ENCODE results near the gene SMC1A.
"Not testable (repeated sequence)": the region's sequence is repeated elsewhere in the genome, so short reads cannot be mapped to it uniquely, and the experiment has no call there.

Gene SMC1A

DNA sequence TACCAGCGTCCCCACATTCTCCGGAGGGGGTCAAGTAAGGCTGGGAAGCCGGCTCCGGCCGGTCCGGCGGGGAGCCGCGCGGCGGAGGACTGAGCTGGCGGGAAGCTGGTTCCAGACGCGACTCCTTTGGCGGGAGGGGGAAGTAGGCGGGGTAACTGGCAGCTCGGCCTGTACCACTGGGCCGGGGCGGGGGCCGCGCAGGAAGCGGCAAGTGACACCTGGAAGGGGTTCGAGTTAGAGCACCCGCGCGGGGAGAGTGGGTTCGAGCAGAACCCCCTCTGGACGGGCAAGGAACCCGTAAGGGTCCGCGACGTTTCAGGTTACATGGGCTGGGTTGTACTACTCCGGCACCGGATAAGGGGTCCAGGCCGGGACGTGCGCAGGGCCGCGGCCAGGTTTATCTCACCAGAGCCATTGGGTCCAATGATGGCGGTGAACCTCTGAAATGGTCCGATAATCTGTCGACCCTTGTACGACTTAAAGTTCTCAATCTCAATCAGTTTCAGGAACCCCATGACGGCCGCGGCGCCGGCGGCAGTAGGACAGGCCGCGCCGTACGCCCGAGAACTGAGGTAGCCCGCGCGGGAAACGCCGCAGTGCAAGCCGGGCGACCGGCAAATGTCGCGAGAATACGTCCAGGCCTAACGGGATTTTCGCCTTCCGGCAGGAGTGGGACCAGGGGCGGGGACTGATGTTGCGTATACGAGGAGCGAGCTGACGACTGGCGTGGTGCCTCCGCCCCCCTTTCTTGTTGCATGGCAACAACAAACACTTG lies at the start of gene SMC1A:
Gene SMC1A, minus strand, starts transcription at position 569 of the 775 bp plus-strand sequence. Its CDS starts 54 bp downstream, at position 515.
- peak; percentile 64 to 95 (median 82) for DNase-seq

- DNase-seq, result no peak
These were observed 48.9 kb upstream of the SMC1A start for GRCh38 chrX:53471346-53471745.

- DNase-seq, result not testable (repeated sequence)
These were observed 46.2 kb upstream of the SMC1A start for GRCh38 chrX:53468659-53469058.

DNA sequence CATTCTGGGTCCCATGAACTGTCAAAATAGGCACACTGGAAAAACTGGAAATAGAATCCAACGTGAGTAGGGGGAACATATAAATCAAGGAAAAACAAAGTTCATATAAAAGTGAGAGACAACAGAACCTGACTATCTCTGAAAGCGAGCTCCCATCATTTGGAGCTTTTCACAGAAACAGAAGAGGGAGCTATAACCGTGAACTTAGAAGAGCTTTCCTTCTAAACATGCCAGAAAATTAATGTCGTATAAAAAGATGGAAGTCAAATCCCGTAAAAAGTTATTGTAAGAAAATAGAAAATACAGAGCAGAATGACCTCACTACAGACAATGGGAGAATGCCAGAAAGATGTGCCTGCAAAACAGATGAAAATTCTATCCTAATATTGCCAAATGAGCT lies 35.6 kb upstream of the SMC1A start:
- no peak for DNase-seq

GRCh38 chrX:53456254-53456653 lies 33.8 kb upstream of the SMC1A start:
- DNase-seq, result no peak

- no peak for DNase-seq
These were observed 30.4 kb upstream of the SMC1A start for GRCh38 chrX:53452812-53453211.

- DNase-seq, result no peak
These were observed 27.2 kb upstream of the SMC1A start for GRCh38 chrX:53449632-53450031.

- no peak for DNase-seq
These were observed 25.0 kb upstream of the SMC1A start for GRCh38 chrX:53447441-53447840.

DNA sequence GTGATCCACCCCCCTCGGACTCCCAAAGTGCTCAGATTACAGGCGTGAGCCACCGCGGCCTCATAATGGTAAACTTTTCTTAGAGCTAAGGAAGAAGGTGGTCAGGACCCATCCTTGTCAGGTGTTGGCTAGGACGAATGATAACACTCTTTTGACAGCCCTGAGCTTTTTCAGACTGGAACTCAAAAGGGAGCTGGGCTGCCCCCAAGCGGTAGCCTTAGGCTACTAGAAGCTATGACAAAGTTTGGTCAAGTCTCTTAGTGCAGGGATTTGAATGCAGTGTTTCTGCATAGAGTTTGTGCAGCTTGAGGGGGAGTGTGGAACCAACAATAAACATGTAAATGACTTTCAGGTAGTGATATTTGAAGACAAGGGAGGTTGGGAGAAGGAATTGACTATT lies 23.5 kb upstream of the SMC1A start:
- DNase-seq, result peak in 2 of 4 experiments; percentile 2 to 40

DNA sequence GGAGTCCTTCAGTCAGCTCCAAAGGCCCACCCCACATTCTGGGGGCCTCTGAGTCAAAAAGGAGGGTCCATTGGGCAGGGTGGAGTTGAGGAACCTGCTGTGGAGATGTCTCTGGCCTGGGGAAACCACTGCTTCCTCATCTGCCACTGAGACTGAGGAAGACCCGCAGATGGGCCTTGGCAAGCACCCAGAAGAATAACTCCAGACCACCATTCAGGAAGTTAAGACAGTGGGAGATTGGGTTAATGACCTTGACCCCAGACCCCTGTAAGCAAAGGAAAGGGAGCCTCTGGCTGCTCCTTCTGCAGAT lies 19.8 kb upstream of the SMC1A start:
- no peak for DNase-seq

DNA sequence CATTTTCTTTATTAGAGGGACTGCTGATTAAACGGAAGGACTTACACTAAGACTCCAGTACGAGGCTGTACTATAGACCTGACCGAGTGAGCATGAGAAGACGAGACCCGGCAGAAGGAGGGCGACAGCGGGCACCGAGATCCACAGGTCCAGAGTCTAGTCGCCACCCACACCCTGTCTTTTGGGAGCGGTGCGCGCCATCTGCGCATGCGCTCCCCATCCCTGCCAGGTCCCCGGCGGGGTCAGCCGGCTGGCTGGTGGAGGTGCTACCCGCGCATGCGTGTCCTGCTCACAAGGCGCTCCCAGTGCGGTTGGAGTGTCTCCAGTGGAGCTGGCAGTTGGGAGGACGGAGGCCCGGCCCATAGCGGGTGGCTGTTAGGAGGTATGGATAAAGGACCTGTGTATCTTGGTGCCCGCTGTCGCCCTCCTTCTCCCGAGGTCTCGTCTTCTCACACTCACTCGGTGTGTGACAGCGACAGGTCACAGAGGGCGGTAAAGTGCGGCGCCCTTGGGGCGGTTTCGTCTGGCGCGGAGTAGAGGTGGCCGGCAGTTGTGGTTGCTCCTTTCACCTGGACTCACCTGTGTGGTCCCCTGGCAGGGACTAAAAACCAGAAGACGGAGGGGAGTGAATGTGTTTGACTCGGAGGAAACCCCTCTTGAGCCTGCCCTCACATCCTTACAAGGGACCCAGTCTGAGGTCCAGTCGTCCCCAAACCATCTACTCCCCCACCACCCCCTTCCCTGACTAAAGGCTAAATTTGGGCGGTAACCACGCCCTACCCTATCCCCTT lies 19.3 kb upstream of the SMC1A start:
- DNase-seq, result peak; percentile 16 to 54 (median 30)

DNA sequence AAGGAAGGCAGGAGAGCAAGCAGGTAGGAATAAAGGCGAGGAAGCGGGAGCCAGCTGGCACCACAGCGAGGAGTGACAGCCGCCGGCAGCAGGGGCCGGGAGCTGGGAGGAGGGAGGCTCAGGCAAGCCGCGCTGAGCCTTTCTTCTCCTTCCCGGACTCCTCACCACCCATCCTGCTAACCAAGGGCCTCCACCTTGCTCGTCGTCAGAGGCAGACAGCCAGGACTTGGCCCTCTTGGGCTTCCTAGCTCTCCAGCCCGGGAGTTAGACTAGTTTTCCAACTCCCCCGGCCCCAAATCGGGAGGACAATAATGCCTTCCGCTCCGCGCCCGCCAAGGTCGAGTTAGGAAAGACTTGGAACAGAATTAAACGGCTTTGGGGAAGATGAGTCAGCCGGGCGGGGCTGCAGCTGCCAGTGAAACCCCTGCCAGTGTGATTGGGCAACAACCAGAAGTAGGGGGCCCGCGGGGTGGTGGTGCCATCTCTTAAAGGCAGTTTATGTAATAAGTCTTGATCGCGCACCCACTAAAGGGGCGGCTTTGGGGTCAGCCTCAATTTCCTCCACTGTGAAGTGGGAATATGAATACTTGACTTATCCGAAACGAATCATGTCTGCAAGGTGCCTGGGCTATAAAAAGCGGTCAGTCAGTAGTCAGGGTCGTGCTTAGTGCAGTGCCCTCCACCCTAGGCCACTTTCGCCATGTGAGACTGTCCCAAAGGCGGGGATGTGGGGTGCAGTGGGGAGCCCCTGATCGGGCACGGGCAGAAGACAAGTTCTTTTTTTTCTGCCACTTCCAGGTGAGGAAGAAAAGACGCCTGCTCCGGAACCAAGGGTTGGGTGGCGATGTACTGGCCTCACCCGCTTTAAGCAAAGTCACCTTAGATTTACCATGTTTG lies 18.4 kb upstream of the SMC1A start:
- DNase-seq, result no peak

DNA sequence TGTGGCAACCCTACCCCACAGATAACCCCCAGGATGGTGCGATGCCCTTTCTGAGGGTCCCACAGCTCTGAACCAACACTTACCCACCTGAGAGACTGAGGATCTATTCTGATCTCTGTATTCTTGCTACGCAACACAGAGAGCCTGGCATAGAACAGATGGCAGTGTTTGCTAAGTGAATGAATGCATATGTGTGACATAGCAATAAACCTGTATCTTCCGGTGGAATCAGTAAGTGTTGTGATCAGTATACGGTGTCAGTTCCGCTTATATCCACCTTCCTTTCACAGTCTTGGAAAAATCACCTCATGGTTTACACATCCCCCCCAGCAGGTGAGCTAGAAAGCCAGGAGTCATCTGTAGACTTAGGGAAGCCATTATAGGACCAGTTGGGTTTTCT lies 17.6 kb upstream of the SMC1A start:
- DNase-seq, result no peak

DNA sequence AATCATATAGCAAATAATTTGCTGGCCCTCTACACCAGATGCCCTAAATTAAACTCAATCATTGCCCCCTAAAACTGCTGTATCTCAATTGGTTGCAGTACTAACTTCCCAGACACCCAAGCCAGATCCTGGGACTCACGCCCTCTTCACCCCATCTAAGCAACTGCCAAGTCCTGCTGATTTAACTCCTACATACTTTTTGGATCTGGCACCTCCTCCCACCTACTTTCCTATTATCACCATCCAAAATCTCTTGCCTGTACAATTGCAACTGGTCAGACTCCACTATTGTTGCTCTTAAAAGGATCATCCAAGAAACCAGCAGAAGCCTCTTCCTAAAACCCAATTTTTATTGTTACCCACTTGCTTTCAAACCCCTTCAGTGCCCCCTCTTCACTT lies 16.4 kb upstream of the SMC1A start:
- DNase-seq, result no peak

GRCh38 chrX:53438174-53438831 lies 15.8 kb upstream of the SMC1A start:
- DNase-seq, result no peak

- DNase-seq, result no peak
These were observed 14.8 kb upstream of the SMC1A start for GRCh38 chrX:53437206-53437605.

GRCh38 chrX:53435997-53436396 lies 13.5 kb upstream of the SMC1A start:
- peak in 3 of 4 experiments; percentile 22 to 45 (median 32) for DNase-seq

DNA sequence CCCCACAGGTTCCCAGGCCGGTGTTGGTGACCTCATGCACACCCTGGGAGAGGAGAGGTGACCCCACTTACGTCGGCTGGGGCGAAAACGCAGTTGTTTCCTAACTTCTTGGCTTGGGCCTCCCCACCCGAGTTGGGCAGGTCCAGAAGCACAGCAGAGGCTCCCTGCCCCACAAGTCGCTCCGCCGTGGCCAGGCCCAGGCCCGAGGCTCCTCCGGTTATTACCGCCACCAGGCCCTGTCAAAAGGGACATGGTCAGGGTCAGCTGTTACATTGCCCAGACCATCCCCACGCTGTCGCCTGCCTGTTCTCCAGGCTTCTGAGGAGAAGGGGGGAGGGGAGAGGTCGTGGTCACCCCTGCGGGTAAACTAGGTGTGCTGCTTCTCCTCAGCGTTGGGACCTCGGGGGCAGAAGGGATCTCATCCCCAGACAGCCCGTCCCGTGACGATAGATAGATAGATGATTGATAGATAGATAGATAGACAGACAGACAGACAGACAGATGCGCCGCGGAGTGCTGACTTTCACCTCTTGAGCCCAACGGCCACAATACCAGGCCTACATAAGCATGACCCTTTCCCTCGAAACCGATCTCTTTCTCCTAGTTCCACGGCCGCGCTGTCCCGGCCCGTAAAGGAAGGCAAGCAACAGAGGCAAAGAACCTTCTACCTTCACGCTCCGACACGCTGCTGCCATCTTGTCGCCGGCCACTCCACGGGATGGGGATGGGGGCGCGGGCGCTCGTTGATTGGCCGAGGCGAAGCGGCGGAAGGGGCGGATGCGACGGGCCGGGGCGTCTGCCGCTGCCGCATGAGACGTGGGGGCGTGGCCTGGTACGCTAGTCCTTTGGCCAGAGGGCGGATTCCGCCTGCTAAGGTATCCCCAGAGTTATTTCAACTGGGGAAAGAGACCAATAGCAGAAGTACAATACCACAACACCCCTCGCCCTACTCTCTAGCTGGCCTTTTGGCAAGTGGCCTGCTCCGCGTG lies 11.5 kb upstream of the SMC1A start, which contains the start of gene HSD17B10:
Gene HSD17B10, minus strand, starts transcription at position 720 of the 989 bp plus-strand sequence. Its CDS starts 25 bp downstream, at position 695.
- DNase-seq, result peak; percentile 53 to 80 (median 66)

DNA sequence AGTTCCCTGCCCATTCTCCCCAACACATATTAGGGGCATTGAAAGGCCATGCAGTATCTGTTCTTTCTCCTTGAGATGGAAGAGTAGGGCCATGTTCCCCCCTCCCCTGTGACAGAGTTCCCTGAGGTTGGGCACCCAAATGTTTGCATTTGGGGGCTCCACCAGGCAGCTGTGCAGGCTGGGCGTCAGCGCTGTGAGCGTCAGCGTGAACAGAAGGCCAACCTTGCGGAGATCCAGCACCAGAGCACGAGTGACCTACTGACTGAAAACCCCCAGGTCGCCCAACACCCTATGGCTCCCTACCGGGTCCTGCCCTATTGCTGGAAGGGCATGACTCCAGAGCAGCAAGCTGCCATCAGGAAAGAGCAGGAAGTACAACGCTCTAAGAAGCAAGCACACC lies 7.8 kb upstream of the SMC1A start:
- no peak for DNase-seq

DNA sequence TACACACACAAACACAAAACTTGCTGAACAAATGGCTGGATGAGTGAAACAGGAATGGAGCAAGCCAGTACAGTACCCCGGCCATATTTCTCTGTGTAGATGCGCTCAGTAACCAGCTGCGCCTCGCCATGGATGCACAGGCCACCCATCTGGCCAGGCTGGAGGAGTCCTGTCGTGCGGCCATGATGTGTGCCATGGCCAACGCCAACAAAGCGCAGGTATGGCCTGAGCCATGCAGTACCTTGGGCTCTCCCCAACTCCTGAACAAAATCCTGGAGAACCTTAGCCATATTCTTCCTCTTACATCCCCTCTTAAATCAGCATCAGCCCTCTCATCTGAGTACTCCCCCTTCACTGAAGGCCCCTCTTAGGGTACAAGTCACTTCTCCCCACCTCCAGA lies 7.3 kb upstream of the SMC1A start:
- no peak for DNase-seq

GRCh38 chrX:53422861-53423306 lies 430 bp upstream of the SMC1A start, which contains the start of gene RIBC1:
RIBC1 (plus strand) TSS chrX:53422873; CDS start chrX:53426277, 3,404 bp downstream.
- no peak for DNase-seq

Measured in activated naive CD4-positive, alpha-beta T cell (primary cell).